OCI-LY1 (cell line): ENCODE measurements around the gene HDLBP.

Source experiments
- CTCF ChIP-seq: fragments of 200-600 bp; sonication (generic), shearing (Covaris generic); IDR thresholded peaks from 2 replicates; pipeline ENCODE4 v1.5.1; 2017; ENCODE audit warnings: mild to moderate bottlenecking, antibody characterized with exemption, low read length, moderate library complexity, mixed read lengths
- EZH2 ChIP-seq: fragments of 200-600 bp; sonication (generic), shearing (Covaris generic); IDR thresholded peaks from 2 replicates; pipeline ENCODE4 v1.8.0; 2017; ENCODE audit warnings: borderline replicate concordance, mixed run types, mild to moderate bottlenecking, antibody characterized with exemption, low read length, moderate library complexity, mixed read lengths

GRCh38 chr2:241224018-241224850, 91.2 kb downstream of the HDLBP start:
- TF ChIP-seq CTCF, result no peak
- TF ChIP-seq EZH2, result no peak
